ENCODE data around the gene EID2B.

EID2B gene

DNA sequence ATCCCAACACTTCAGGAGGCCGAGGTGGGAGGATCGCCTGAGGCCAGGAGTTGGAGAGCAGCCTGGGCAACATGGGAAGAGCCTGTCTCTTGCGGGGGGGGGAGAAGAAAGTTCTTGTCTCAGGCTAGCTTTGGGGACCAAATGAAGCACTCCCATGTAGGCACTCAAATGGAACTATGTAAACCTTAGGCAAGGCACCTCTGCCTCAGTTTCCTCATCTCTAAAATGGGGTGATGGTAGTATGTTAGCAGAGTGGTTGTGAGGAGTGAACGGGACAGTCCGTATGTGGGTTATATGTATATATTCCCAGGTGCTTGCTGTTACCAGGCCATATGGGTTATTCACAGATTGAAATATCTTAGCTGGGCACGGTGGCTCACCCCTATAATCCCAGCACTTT lies 40.4 kb downstream of the EID2B start:
- DNase-seq (ENCODE audit: low read depth in 1 of 2, low spot score in 1 of 2), result no peak
- in situ Hi-C loops (cut with HindIII; ENCODE audit: low pct_unique_long_range_greater_than_20kb, low sequenced_read_pairs), result no loop called here
- no peak for TF ChIP-seq JUND (IDR thresholded peaks at IDR 0.05; ENCODE audit: low read depth)

DNA sequence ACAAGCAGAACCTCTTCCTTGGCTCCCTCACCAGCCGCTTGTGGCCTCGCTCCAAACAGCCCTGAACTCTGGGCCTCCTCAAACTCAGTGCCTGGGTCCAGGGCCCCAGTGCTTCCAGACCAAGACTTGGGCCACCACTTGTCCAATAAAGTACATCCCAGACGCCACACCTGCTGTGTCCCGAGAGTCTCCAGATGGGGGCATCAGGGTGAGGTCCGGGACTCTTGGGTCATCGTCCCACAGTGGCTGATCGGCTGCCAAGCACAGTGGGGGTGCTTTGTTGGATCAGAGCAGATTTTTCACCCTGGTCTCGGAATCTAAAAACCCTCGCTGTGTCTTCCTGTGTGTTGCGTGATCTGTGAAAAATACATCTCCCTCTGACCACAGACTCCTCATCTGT lies 42.9 kb downstream of the EID2B start:
- in situ Hi-C loops (cut with HindIII; ENCODE audit: low pct_unique_long_range_greater_than_20kb, low sequenced_read_pairs), result no loop called here
- DNase-seq (ENCODE audit: low read depth in 1 of 2, low spot score in 1 of 2), result no peak
- TF ChIP-seq JUND (IDR thresholded peaks at IDR 0.05; ENCODE audit: low read depth), result no peak

DNA sequence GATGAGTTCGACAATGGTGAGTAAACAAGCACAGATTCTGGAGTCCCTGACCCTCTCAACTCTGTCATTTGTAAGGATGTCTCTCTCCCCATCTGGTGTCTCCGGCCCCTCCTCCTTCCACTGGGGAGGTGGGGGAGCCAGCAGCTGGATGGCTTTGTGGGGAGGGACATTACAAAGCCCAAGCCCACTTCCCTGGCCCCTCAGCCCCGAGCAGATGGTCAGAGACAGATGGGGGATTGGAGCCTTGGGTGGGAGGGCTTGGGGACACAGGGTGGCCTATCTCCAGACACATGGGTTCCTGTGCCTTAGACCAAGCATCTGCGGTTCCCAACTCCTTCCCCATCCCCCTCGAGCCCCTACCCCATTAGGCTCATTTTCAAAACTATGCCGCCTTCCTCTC lies 49.5 kb downstream of the EID2B start:
- DNase-seq (ENCODE audit: low read depth in 1 of 2, low spot score in 1 of 2), result no peak
- in situ Hi-C loops (cut with HindIII; ENCODE audit: low pct_unique_long_range_greater_than_20kb, low sequenced_read_pairs), result no loop called here
- TF ChIP-seq JUND (IDR thresholded peaks at IDR 0.05; ENCODE audit: low read depth), result no peak

DNA sequence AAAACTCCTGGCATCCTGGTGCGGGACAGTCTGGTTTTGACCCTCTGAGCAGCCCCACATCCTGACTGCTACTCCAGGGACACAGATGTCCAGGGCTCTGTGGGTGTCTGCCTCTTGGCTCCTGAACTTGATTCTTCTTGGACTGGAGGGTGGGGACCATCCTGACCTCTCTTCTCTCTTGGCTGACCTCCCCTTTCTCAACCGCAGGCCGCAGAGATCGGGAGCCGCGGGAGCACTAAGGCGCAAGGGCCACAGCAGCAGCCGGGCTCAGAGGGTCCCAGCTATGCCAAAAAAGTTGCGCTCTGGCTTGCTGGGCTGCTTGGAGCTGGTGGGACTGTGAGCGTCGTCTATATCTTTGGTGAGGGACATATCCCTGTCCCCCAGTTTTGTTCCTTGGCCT lies 51.0 kb downstream of the EID2B start:
- in situ Hi-C loops (cut with HindIII; ENCODE audit: low pct_unique_long_range_greater_than_20kb, low sequenced_read_pairs), result no loop called here
- no peak for DNase-seq (ENCODE audit: low read depth in 1 of 2, low spot score in 1 of 2)
- TF ChIP-seq JUND (IDR thresholded peaks at IDR 0.05; ENCODE audit: low read depth), result no peak

DNA sequence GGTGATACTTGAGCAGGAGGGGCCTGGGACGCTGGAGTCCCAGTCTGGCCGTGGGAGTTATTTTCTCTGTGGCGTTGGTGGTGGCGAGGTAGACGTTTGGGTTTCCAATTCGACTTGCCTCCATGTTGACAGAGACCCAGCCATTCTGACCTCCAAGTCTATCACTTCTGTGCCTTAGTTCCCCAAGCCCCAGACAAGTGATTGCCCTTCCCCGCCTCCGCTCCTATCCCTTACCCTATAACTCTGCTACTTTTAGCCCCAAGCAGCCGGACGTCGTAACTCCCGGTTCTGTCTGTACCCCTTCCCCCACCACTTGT lies 51.5 kb downstream of the EID2B start:
- in situ Hi-C loops (cut with HindIII; ENCODE audit: low pct_unique_long_range_greater_than_20kb, low sequenced_read_pairs), result no loop called here
- TF ChIP-seq JUND (IDR thresholded peaks at IDR 0.05; ENCODE audit: low read depth), result no peak
- no peak for DNase-seq (ENCODE audit: low read depth in 1 of 2, low spot score in 1 of 2)

Data from T47D (cell line).